ENCODE data around the gene MRPL55.

MRPL55 gene

GRCh38 chr1:228061411-228062084, 47.6 kb downstream of the MRPL55 start:
- no peak for DNase-seq (ENCODE audit: low spot score)
- TF ChIP-seq CTCF (IDR thresholded peaks at IDR 0.05; ENCODE audit: extremely low read depth, missing control alignments) = no peak

GRCh38 chr1:228060458-228061190, 48.5 kb downstream of the MRPL55 start:
- DNase-seq (ENCODE audit: low spot score) = no peak
- no peak for TF ChIP-seq CTCF (IDR thresholded peaks at IDR 0.05; ENCODE audit: extremely low read depth, missing control alignments)

- TF ChIP-seq CTCF (IDR thresholded peaks at IDR 0.05; ENCODE audit: extremely low read depth, missing control alignments) = no peak
- peak; percentile 63 for DNase-seq (ENCODE audit: low spot score)
Observed at GRCh38 chr1:228059634-228060457, 49.3 kb downstream of the MRPL55 start.

GRCh38 chr1:228058949-228059633, 50.0 kb downstream of the MRPL55 start:
- no peak for DNase-seq (ENCODE audit: low spot score)
- no peak for TF ChIP-seq CTCF (IDR thresholded peaks at IDR 0.05; ENCODE audit: extremely low read depth, missing control alignments)

GRCh38 chr1:228058172-228058948, 50.7 kb downstream of the MRPL55 start:
- DNase-seq (ENCODE audit: low spot score) = no peak
- TF ChIP-seq CTCF (IDR thresholded peaks at IDR 0.05; ENCODE audit: extremely low read depth, missing control alignments) = no peak
